Coronary artery (tissue), 2 donors: ENCODE results near the gene NCOA4.
"Not testable (repeated sequence)": the region's sequence is repeated elsewhere in the genome, so short reads cannot be mapped to it uniquely, and the experiment has no call there.

Experiments used
- DNase-seq: peaks from one replicate; pipeline ENCODE4 v3.0.0-alpha.2; 2017; ENCODE audit warnings: low spot score
- H3K27ac ChIP-seq, 2 donors: fragments of 200-600 bp; sonication (generic); one replicate each; pipeline ENCODE4 v1.5.1; 2016 to 2019
- H3K4me3 ChIP-seq: fragments of 200-600 bp; sonication (generic); 2 replicates; pipeline ENCODE4 v1.5.1; 2016; ENCODE audit warnings: mild to moderate bottlenecking, moderate library complexity
- CTCF ChIP-seq: fragments of 200-600 bp; sonication (generic); IDR thresholded peaks from one replicate; pipeline ENCODE4 v1.5.1; 2019; ENCODE audit warnings: antibody characterized with exemption

The NCOA4 gene

GRCh38 chr10:46014683-46015405, 15.6 kb downstream of the NCOA4 start:
- Histone ChIP-seq H3K27ac (no peak overlapping the region), H3K4me3 (no peak overlapping the region)
- TF ChIP-seq CTCF = no peak
- DNase-seq = no peak

DNA sequence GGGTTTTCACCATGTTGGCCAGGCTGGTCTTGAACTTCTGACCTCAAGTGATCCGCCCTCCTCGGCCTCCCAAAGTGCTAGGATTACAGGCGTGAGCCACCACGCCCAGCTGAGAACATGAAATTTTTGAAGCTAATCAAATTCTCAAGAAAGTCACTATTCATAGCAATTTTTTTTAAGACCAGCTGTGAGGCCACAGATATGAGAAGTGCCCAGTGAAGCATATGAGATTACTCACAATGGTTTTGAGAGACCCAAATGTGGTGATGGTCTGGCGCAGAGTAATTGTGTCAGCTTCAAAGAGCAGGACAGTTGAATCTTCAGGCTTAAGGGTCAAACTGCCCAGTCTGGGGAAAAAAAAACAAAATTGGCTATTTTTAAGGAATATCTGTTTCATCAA, 16.2 kb downstream of the NCOA4 start:
- no peak for TF ChIP-seq CTCF
- no peak overlapping the region for H3K27ac ChIP-seq
- DNase-seq = no peak
- no peak overlapping the region for H3K4me3 ChIP-seq

- Histone ChIP-seq H3K27ac (no peak overlapping the region), H3K4me3 (no peak overlapping the region)
- TF ChIP-seq CTCF = no peak
- no peak for DNase-seq
These were observed 17.7 kb downstream of the NCOA4 start for GRCh38 chr10:46012746-46013145.

DNA sequence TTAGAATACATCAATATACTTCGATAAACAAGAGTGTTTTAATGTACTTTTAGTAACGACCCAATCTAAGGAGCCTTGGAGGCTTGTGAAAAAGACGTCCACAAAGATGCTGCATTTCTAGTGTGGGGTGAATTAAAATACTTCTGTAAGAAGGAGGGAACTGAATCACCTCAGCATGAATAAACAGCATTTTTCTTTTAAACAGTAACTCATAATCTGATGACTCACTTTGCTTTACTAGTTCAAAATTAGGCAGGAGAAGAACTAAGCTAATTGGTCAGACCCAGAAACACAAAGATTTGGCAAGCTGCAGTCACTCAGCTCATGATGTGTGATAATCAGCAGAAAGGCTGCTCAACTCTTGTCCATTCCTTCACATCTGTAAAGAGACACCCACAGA, 24.2 kb downstream of the NCOA4 start:
- H3K27ac ChIP-seq = no peak overlapping the region
- TF ChIP-seq CTCF = no peak

DNA sequence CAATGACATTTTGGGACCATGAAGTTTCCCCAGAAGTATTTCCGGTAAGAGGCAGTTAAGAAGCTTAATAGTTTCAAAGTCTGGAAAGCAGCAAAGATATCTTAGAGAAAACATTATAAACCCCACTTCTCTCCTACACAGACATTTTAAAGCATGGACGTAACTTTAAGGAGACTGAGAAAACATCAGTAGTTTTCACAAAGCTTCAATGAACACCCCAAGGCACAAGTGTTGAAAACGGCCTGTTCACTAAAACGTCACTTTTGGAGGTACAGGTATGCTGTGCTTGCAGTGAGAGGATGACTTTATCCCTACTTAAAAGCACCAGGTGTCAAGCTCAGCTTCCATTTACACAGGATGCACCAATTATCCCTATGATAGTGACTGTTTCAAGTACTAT, 25.0 kb downstream of the NCOA4 start:
- TF ChIP-seq CTCF = no peak
- H3K27ac ChIP-seq = no peak overlapping the region
- no peak for DNase-seq
- no peak overlapping the region for H3K4me3 ChIP-seq

More for the DNA sequence above, 24.2 kb downstream of the NCOA4 start:
- H3K4me3 ChIP-seq = no peak overlapping the region
- no peak for DNase-seq

GRCh38 chr10:46004963-46005362, 25.5 kb downstream of the NCOA4 start:
- Histone ChIP-seq H3K27ac (no peak overlapping the region), H3K4me3 (no peak overlapping the region)
- no peak for TF ChIP-seq CTCF
- DNase-seq = no peak

DNA sequence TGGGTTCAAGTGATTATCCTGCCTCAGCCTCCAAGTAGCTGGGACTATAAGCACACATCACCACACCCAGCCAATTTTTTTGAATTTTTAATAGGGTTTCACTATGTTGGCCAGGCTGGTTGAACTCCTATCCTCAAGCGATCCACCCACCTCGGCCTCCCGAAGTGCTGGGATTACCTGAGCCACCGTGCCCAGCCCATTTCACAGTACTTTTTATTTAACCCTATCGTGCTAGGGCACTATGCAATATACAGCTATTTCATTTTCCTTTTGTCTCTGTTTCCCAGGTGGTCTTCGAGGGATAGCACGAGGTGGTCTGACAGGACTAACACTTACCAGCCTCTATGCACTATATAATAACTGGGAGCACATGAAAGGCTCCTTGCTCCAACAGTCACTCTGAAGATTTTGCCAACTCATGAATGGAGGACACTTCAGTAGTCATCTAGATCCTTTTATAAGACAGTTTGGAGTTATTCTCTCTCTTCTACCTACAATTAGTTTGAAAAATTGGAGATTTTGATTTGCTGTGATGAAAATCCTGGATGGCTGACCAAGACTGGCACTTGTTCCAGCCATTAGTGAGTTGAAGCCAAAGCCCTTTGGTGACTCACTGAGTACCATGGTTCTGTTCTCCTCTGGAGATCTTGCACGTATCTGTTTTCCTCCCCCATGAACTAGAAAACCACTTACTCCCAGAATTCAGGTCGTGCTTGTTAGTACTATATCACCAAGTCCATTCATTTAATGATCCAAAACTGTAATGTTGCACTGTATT, 27.3 kb downstream of the NCOA4 start:
- no peak overlapping the region for H3K4me3 ChIP-seq
- no peak for DNase-seq
- no peak overlapping the region for H3K27ac ChIP-seq
- no peak for TF ChIP-seq CTCF

- not testable (repeated sequence) for H3K4me3 ChIP-seq, DNase-seq, H3K27ac ChIP-seq
These were observed 28.2 kb downstream of the NCOA4 start for GRCh38 chr10:46002189-46002687.
